Measurements from ENCODE around the gene CLDN7. TPM values are rescaled to one million over a fixed set of nuclear protein-coding genes. Genes with fewer than 3 reads are reported as not detected.

CLDN7 gene
- total RNA-seq, 4 donors from 2014 or later = 1.4 to 16.9 (median 4.7) TPM; not detected in 1

- H3K27me3 ChIP-seq = peaks cover 40% of the 10 kb centered on the region
- no CpG with 5 or more reads among the region's 2 CpGs for WGBS, 2 donors (ENCODE audit: low coverage in 1 of 2)
- ATAC-seq = no peak
- TF ChIP-seq POLR2A (IDR thresholded peaks at IDR 0.05) = no peak
- TF ChIP-seq EP300 (IDR thresholded peaks at IDR 0.05) = no peak
- TF ChIP-seq CTCF (IDR thresholded peaks at IDR 0.05) = no peak
- no peak for TF ChIP-seq POLR2AphosphoS5 (IDR thresholded peaks at IDR 0.05)
- peaks cover 5 to 95% (median 41%) of the 10 kb centered on the region in 3 donors for H3K4me1 ChIP-seq
- no peaks in the 10 kb centered on the region for H3K9me3 ChIP-seq
- no peak overlapping the region for H3K4me3 ChIP-seq
- peak overlapping the region; percentile 39 to 98 (median 89) for H3K27ac ChIP-seq
- H3K36me3 ChIP-seq = peaks cover 0 to 8% of the 10 kb centered on the region in 2 donors
Observed at GRCh38 chr17:7292194-7292593, 29.9 kb upstream of the CLDN7 start.

- H3K4me3 ChIP-seq = no peak overlapping the region
- no peaks in the 10 kb centered on the region for H3K9me3 ChIP-seq
- H3K4me1 ChIP-seq = peaks cover 1 to 97% (median 31%) of the 10 kb centered on the region in 3 donors
- peaks cover 0 to 20% of the 10 kb centered on the region in 2 donors for H3K36me3 ChIP-seq
- 37 to 66% methylated on average over 6 of the region's 11 CpGs for WGBS, 2 donors (ENCODE audit: low coverage in 1 of 2)
- TF ChIP-seq POLR2AphosphoS5 (IDR thresholded peaks at IDR 0.05) (no peak), CTCF (IDR thresholded peaks at IDR 0.05) (no peak), POLR2A (IDR thresholded peaks at IDR 0.05) (no peak), EP300 (IDR thresholded peaks at IDR 0.05) (no peak)
- peaks cover 40% of the 10 kb centered on the region for H3K27me3 ChIP-seq
- no peak for ATAC-seq
- H3K27ac ChIP-seq = peak overlapping the region in 3 of 4 donors; percentile 83 to 98 (median 95)
Observed at GRCh38 chr17:7290685-7291084, 28.4 kb upstream of the CLDN7 start.

GRCh38 chr17:7290166-7290565, 27.9 kb upstream of the CLDN7 start:
- Histone ChIP-seq H3K4me1 (peaks cover 0 to 97% (median 27%) of the 10 kb centered on the region in 3 donors), H3K36me3 (peaks cover 0 to 26% of the 10 kb centered on the region in 2 donors), H3K9me3 (no peaks in the 10 kb centered on the region), H3K27ac (peak overlapping the region in 3 of 4 donors; percentile 83 to 98 (median 95)), H3K4me3 (no peak overlapping the region), H3K27me3 (peaks cover 40% of the 10 kb centered on the region)
- WGBS, 2 donors (ENCODE audit: low coverage in 1 of 2) = 80% methylated on average over 1 of the region's 19 CpGs; no CpG with 5 or more reads in 1 of the 2 donors
- no peak for ATAC-seq
- no peak for TF ChIP-seq EP300 (IDR thresholded peaks at IDR 0.05)
- TF ChIP-seq POLR2AphosphoS5 (IDR thresholded peaks at IDR 0.05) = no peak
- TF ChIP-seq CTCF (IDR thresholded peaks at IDR 0.05) = no peak

GRCh38 chr17:7289256-7290032, 27.2 kb upstream of the CLDN7 start:
- H3K36me3 ChIP-seq = peaks cover 0 to 33% of the 10 kb centered on the region in 2 donors
- peaks cover 0 to 97% (median 27%) of the 10 kb centered on the region in 3 donors for H3K4me1 ChIP-seq
- H3K9me3 ChIP-seq = no peaks in the 10 kb centered on the region
- no peak overlapping the region for H3K4me3 ChIP-seq
- ATAC-seq = peak; percentile 6
- peaks cover 34% of the 10 kb centered on the region for H3K27me3 ChIP-seq
- 67% methylated on average over 3 of the region's 18 CpGs; no CpG with 5 or more reads in 1 of the 2 donors for WGBS, 2 donors (ENCODE audit: low coverage in 1 of 2)
- peak overlapping the region in 3 of 4 donors; percentile 83 to 98 (median 95) for H3K27ac ChIP-seq
- no peak for TF ChIP-seq POLR2A (IDR thresholded peaks at IDR 0.05)
- no peak for TF ChIP-seq EP300 (IDR thresholded peaks at IDR 0.05)
- TF ChIP-seq CTCF (IDR thresholded peaks at IDR 0.05) = no peak
- no peak for TF ChIP-seq POLR2AphosphoS5 (IDR thresholded peaks at IDR 0.05)

Data from gastroesophageal sphincter (tissue), 4 donors.